Measurements from ENCODE around the gene AOAH.

- TF ChIP-seq CTCF (IDR thresholded peaks at IDR 0.05; ENCODE audit: low read depth, low read length, poor library complexity, severe bottlenecking), result no peak
- TF ChIP-seq EZH2phosphoT487 (IDR thresholded peaks at IDR 0.05; ENCODE audit: borderline replicate concordance, low read length), result no peak
Measured at GRCh38 chr7:36766451-36766850, 42.2 kb upstream of the AOAH start.

Data from DOHH2 (cell line).